HepG2 (cell line): ENCODE results near the gene CRYGA. TPM values are rescaled to one million over a fixed set of nuclear protein-coding genes. Genes with fewer than 3 reads are reported as not detected.

Experiments used
- CHD2 ChIP-seq: IDR thresholded peaks from 2 replicates; pipeline ENCODE4 v1.6.1; 2011; ENCODE audit warnings: low read depth, low read length, improper control_type of control experiment
- DNMT1 ChIP-seq: sonication (generic); formaldehyde crosslinking; IDR thresholded peaks from 2 replicates; pipeline ENCODE4 v1.5.1; 2020; ENCODE audit warnings: mild to moderate bottlenecking, missing genetic modification reagents
- FIP1L1 ChIP-seq: fragments of 200-400 bp; formaldehyde crosslinking; IDR thresholded peaks from 2 replicates; pipeline ENCODE4 v1.6.1; 2018; ENCODE audit warnings: low read depth, mild to moderate bottlenecking, low read length, moderate library complexity, borderline replicate concordance; ENCODE audit not compliant: insufficient read depth
- GFI1 ChIP-seq: sonication (generic); formaldehyde crosslinking; IDR thresholded peaks from 2 replicates; pipeline ENCODE4 v1.5.0; 2020; ENCODE audit warnings: missing genetic modification reagents, mild to moderate bottlenecking, borderline replicate concordance
- HNF4A ChIP-seq: sonication (generic); formaldehyde crosslinking; IDR thresholded peaks from 2 replicates; pipeline ENCODE4 v1.4.0; 2020; ENCODE audit warnings: missing genetic modification reagents
- MED8 ChIP-seq: sonication (generic); formaldehyde crosslinking; IDR thresholded peaks from 2 replicates; pipeline ENCODE4 v1.8.1; 2023; ENCODE audit warnings: mild to moderate bottlenecking, missing genetic modification reagents; ENCODE audit not compliant: insufficient replicate concordance
- POLR2G ChIP-seq: fragments of 200-400 bp; formaldehyde crosslinking; IDR thresholded peaks from 2 replicates; pipeline ENCODE4 v1.6.1; 2018; ENCODE audit warnings: mild to moderate bottlenecking, low read depth, low read length, moderate library complexity
- SALL1 ChIP-seq: sonication (generic); formaldehyde crosslinking; IDR thresholded peaks from 2 replicates; pipeline ENCODE4 v1.8.0; 2022; ENCODE audit warnings: mild to moderate bottlenecking, missing genetic modification reagents
- TCF7L2 ChIP-seq: IDR thresholded peaks from 2 replicates; pipeline ENCODE4 v1.6.1; 2011; ENCODE audit warnings: mild to moderate bottlenecking, low read depth, low read length, moderate library complexity
- ZNF232 ChIP-seq: sonication (generic); formaldehyde crosslinking; IDR thresholded peaks from 2 replicates; pipeline ENCODE4 v1.4.0; 2020; ENCODE audit warnings: missing genetic modification reagents, borderline replicate concordance
- ZNF24 ChIP-seq: fragments of 450-650 bp; IDR thresholded peaks from 2 replicates; pipeline ENCODE4 v1.6.1; 2017; ENCODE audit warnings: antibody characterized with exemption, mild to moderate bottlenecking
- ZNF337 ChIP-seq: sonication (generic); formaldehyde crosslinking; IDR thresholded peaks from 2 replicates; pipeline ENCODE4 v1.5.1; 2020; ENCODE audit warnings: missing genetic modification reagents, low read depth, mild to moderate bottlenecking, borderline replicate concordance
- ZNF441 ChIP-seq: sonication (generic); formaldehyde crosslinking; IDR thresholded peaks from 2 replicates; pipeline ENCODE4 v1.7.0; 2021; ENCODE audit warnings: missing genetic modification reagents, borderline replicate concordance
- polyA plus RNA-seq, 8 experiments: library from polyadenylated mRNA; depleted of rRNA in 3 of 8; stranded (reverse) in 7 of 8; unstranded in 1 of 8; fragments of >200 nt; fragmentation: Illumina TruSeq in 4 of 8; extraction: Trizol in 4 of 8; gene quantifications; 2 replicates each; pipeline versions ENCODE4 v1.2.1 to v1.2.3, GENCODE V29; 2011 to 2016; ENCODE audit warnings: low read depth in 4 of 8, missing spikeins in 1 of 8, mixed read lengths in 1 of 8; ENCODE audit not compliant: insufficient read depth in 1 of 8
- total RNA-seq, 5 experiments: library from RNA; depleted of rRNA; stranded (reverse); fragments of >200 nt; fragmentation: Illumina TruSeq; extraction: Trizol; gene quantifications; 2 replicates each; pipeline ENCODE4 v1.2.3, GENCODE V29; 2016; ENCODE audit warnings: low read depth in 1 of 5
- TF ChIP-seq, protein P1 (sequence below): sonication (generic); formaldehyde crosslinking; IDR thresholded peaks from 2 replicates; pipeline ENCODE4 v1.4.0; 2020; ENCODE audit warnings: missing genetic modification reagents
- TF ChIP-seq, protein P2 (sequence below): sonication (generic); formaldehyde crosslinking; IDR thresholded peaks from 2 replicates; pipeline ENCODE4 v1.8.0; 2022; ENCODE audit warnings: missing genetic modification reagents, mild to moderate bottlenecking, inconsistent platforms, borderline replicate concordance
- TF ChIP-seq, protein P3 (sequence below): IDR thresholded peaks from 2 replicates; pipeline ENCODE4 v1.6.1; 2016; ENCODE audit warnings: missing biosample characterization, missing genetic modification reagents, low read depth
- TF ChIP-seq, protein P4 (sequence below): sonication (generic); formaldehyde crosslinking; IDR thresholded peaks from 2 replicates; pipeline ENCODE4 v1.4.0; 2020; ENCODE audit warnings: missing genetic modification reagents
- TF ChIP-seq, protein P5 (sequence below): sonication (generic); formaldehyde crosslinking; IDR thresholded peaks from 2 replicates; pipeline ENCODE4 v1.5.0; 2020; ENCODE audit warnings: mild to moderate bottlenecking, missing genetic modification reagents, borderline replicate concordance

Gene CRYGA
- total and polyA plus RNA-seq, 2 of the 13 experiments (the other 11 are each of a cell fraction or from before 2014, with no cell fraction given) = not detected

DNA sequence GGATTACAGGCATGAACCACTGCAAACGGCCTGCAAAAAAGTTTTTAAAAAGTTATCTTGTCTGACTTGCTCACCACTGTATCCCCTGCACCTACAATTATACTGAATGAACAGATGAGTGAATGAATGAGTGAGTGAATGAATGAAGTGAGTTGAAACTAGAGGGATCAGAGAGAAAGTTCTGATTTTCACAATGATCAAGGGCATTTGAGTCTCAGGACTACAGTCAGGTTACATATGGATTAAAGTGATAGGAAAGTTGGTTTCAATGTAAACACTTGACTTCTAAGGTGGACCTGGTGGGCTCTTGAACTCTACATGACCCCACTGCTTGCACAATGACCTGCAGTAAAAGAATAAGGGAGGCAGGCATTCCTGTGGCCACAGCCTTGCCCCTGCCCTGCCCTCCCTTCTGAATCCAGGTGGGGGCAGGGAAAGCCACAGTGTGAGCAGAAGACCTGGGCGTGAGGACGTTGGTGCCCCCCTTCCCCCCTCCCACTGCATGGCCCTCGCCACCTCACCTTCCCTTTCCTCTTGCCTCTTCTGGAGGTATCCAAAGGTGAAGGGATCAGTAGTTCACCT, 15.7 kb upstream of the CRYGA start (continued):
- no peak for TF ChIP-seq ZNF337 (CRISPR knock-in tag)
- TF ChIP-seq, protein P1, sequence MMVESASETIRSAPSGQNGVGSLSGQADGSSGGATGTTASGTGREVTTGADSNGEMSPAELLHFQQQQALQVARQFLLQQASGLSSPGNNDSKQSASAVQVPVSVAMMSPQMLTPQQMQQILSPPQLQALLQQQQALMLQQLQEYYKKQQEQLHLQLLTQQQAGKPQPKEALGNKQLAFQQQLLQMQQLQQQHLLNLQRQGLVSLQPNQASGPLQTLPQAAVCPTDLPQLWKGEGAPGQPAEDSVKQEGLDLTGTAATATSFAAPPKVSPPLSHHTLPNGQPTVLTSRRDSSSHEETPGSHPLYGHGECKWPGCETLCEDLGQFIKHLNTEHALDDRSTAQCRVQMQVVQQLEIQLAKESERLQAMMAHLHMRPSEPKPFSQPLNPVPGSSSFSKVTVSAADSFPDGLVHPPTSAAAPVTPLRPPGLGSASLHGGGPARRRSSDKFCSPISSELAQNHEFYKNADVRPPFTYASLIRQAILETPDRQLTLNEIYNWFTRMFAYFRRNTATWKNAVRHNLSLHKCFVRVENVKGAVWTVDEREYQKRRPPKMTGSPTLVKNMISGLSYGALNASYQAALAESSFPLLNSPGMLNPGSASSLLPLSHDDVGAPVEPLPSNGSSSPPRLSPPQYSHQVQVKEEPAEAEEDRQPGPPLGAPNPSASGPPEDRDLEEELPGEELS = 0 out of 2 replicates have a peak, but pooled peaks have one; percentile 25
- TF ChIP-seq HNF4A (CRISPR knock-in tag) = peak; percentile 70
- TF ChIP-seq, protein P2, sequence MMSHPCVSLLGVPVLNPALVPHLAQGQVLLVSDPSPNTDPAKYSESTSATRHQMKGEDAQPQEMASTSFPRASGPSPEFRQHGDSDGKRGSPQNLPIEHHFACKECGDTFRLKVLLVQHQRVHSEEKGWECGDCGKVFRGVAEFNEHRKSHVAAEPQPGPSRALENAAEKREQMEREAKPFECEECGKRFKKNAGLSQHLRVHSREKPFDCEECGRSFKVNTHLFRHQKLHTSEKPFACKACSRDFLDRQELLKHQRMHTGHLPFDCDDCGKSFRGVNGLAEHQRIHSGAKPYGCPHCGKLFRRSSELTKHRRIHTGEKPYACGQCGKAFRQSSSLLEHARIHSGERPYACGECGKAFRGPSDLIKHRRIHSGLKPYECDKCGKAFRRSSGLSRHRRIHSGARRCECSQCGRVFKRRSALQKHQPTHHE (CRISPR knock-in tag) = no peak
- no peak for TF ChIP-seq FIP1L1
- TF ChIP-seq CHD2 = no peak
- peak; percentile 73; the same call in 1 of the 2 replicates for TF ChIP-seq SALL1 (CRISPR knock-in tag)
- peak; percentile 23; the same call in 1 of the 2 replicates for TF ChIP-seq GFI1
- no peak for TF ChIP-seq POLR2G
- TF ChIP-seq MED8 (CRISPR knock-in tag) = no peak
- peak; percentile 94 for TF ChIP-seq ZNF24
- TF ChIP-seq, protein P3, sequence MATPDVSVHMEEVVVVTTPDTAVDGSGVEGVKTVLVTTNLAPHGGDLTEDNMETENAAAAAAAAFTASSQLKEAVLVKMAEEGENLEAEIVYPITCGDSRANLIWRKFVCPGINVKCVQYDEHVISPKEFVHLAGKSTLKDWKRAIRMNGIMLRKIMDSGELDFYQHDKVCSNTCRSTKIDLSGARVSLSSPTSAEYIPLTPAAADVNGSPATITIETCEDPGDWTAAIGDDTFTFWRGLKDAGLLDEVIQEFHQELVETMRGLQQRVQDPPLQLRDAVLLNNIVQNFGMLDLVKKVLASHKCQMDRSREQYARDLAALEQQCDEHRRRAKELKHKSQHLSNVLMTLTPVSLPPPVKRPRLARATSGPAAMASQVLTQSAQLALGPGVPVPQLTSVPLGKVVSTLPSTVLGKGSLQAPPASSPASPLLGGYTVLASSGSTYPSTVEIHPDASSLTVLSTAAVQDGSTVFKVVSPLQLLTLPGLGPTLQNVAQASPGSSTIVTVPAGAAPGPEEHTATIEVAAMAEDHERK = no peak
- no peak for TF ChIP-seq DNMT1 (CRISPR knock-in tag)
- TF ChIP-seq ZNF441 (CRISPR knock-in tag) = no peak
- TF ChIP-seq, protein P4, sequence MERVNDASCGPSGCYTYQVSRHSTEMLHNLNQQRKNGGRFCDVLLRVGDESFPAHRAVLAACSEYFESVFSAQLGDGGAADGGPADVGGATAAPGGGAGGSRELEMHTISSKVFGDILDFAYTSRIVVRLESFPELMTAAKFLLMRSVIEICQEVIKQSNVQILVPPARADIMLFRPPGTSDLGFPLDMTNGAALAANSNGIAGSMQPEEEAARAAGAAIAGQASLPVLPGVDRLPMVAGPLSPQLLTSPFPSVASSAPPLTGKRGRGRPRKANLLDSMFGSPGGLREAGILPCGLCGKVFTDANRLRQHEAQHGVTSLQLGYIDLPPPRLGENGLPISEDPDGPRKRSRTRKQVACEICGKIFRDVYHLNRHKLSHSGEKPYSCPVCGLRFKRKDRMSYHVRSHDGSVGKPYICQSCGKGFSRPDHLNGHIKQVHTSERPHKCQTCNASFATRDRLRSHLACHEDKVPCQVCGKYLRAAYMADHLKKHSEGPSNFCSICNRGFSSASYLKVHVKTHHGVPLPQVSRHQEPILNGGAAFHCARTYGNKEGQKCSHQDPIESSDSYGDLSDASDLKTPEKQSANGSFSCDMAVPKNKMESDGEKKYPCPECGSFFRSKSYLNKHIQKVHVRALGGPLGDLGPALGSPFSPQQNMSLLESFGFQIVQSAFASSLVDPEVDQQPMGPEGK (CRISPR knock-in tag) = peak; percentile 96
- TF ChIP-seq ZNF232 (CRISPR knock-in tag) = no peak
- TF ChIP-seq, protein P5, sequence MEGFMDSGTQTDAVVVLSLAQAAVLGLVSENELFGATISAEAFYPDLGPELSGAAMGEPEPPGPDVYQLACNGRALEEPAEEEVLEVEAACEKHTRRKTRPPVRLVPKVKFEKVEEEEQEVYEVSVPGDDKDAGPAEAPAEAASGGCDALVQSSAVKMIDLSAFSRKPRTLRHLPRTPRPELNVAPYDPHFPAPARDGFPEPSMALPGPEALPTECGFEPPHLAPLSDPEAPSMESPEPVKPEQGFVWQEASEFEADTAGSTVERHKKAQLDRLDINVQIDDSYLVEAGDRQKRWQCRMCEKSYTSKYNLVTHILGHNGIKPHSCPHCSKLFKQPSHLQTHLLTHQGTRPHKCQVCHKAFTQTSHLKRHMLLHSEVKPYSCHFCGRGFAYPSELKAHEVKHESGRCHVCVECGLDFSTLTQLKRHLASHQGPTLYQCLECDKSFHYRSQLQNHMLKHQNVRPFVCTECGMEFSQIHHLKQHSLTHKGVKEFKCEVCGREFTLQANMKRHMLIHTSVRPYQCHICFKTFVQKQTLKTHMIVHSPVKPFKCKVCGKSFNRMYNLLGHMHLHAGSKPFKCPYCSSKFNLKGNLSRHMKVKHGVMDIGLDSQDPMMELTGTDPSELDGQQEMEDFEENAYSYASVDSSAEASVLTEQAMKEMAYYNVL = no peak
- TF ChIP-seq TCF7L2 = no peak
